Activated CD8-positive, alpha-beta T cell treated with anti-CD3 and anti-CD28 coated beads for 36 hours (primary cell): Measurements from ENCODE around the gene SBK2. TPM values are rescaled to one million over a fixed set of nuclear protein-coding genes. Genes with fewer than 3 reads are reported as not detected.

Source experiments
- ATAC-seq: fragments of 200-7000 bp; cut with Tn5 transposase; one replicate; pipeline ENCODE4 v1.10.0; 2021; ENCODE audit warnings: mild to moderate bottlenecking, moderate library complexity
- CTCF ChIA-PET: fragments of 350-600 bp; sonication (Branson Sonifier 250); formaldehyde crosslinking; loops from one replicate; lab custom pipeline; 2021; ENCODE audit warnings: antibody characterized with exemption; lab: Charles Lee
- POLR2A ChIA-PET: fragments of 350-600 bp; sonication (Branson Sonifier 250); formaldehyde crosslinking; loops from one replicate; lab custom pipeline; 2021; ENCODE audit warnings: antibody characterized with exemption; lab: Charles Lee
- DNase-seq: peaks from one replicate; pipeline ENCODE4 v3.0.0-alpha.2; 2020
- H3K27ac Mint-ChIP-seq: one replicate; pipeline ENCODE4 v1.8.0; 2021; ENCODE audit warnings: mild to moderate bottlenecking, mixed read lengths
- H3K27me3 Mint-ChIP-seq: one replicate; pipeline ENCODE4 v1.8.0; 2021; ENCODE audit warnings: mixed read lengths
- H3K36me3 Mint-ChIP-seq: one replicate; pipeline ENCODE4 v1.8.0; 2021; ENCODE audit warnings: low read depth, mixed read lengths
- H3K4me1 Mint-ChIP-seq: one replicate; pipeline ENCODE4 v1.8.0; 2021; ENCODE audit warnings: low read depth, mixed read lengths
- H3K4me3 Mint-ChIP-seq: one replicate; pipeline ENCODE4 v1.8.0; 2021; ENCODE audit warnings: mild to moderate bottlenecking, moderate library complexity, mixed read lengths
- H3K9me3 Mint-ChIP-seq: one replicate; pipeline ENCODE4 v1.8.0; 2021; ENCODE audit warnings: mixed read lengths
- CTCF ChIP-seq: fragments of 200-600 bp; IDR thresholded peaks from one replicate; pipeline ENCODE4 v1.8.0; 2022; ENCODE audit warnings: antibody characterized with exemption, mild to moderate bottlenecking
- intact Hi-C: fragments of 100-400 bp; cut with micrococcal nuclease; formaldehyde crosslinking; loops from one replicate; pipeline ENCODE4 v1.10.0; 2022
- total RNA-seq, 2 experiments: library from RNA; stranded (reverse); gene quantifications; one replicate each; pipeline ENCODE4 v1.2.3, GENCODE V29; 2021

The SBK2 gene
- total RNA-seq, 2 experiments from 2014 or later = not detected

- no peaks in the 10 kb centered on the region for H3K27me3 Mint-ChIP-seq
- DNase-seq = no peak
- no peak for ATAC-seq
- ChIA-PET CTCF (interaction anchor here (1.1 to 5.6 kb wide), 2 partner anchors 15 to 21 kb away, joined by 3 to 31 read pairs; no protein-coding TSS in a partner anchor), POLR2A (interaction anchor here (0.5 to 1.0 kb wide), 2 partner anchors 8 to 12 kb away, joined by 3 read pairs; no protein-coding TSS in a partner anchor)
- H3K27ac Mint-ChIP-seq = no peak overlapping the region
- peaks cover 36% of the 10 kb centered on the region for H3K4me1 Mint-ChIP-seq
- intact Hi-C loops = no loop called here
- H3K36me3 Mint-ChIP-seq = no peaks in the 10 kb centered on the region
- H3K9me3 Mint-ChIP-seq = no peaks in the 10 kb centered on the region
- no peak for TF ChIP-seq CTCF
- H3K4me3 Mint-ChIP-seq = no peak overlapping the region
These were observed 53.8 kb downstream of the SBK2 start for GRCh38 chr19:55482967-55483705.

GRCh38 chr19:55482156-55482961 lies 54.6 kb downstream of the SBK2 start:
- Mint-ChIP-seq H3K36me3 (no peaks in the 10 kb centered on the region), H3K4me1 (peaks cover 37% of the 10 kb centered on the region), H3K27ac (no peak overlapping the region), H3K27me3 (no peaks in the 10 kb centered on the region), H3K9me3 (no peaks in the 10 kb centered on the region), H3K4me3 (no peak overlapping the region)
- DNase-seq (no peak), ATAC-seq (no peak)
- CTCF ChIA-PET = no interaction called here
- no peak for TF ChIP-seq CTCF
- POLR2A ChIA-PET = interaction anchor here (0.5 to 1.0 kb wide), 2 partner anchors 9 to 12 kb away, joined by 3 read pairs; no protein-coding TSS in a partner anchor
- intact Hi-C loops = no loop called here

GRCh38 chr19:55481794-55482155 lies 55.2 kb downstream of the SBK2 start:
- Mint-ChIP-seq H3K36me3 (peaks cover 2% of the 10 kb centered on the region), H3K4me1 (peaks cover 34% of the 10 kb centered on the region), H3K4me3 (no peak overlapping the region), H3K9me3 (no peaks in the 10 kb centered on the region), H3K27ac (no peak overlapping the region), H3K27me3 (no peaks in the 10 kb centered on the region)
- POLR2A ChIA-PET = no interaction called here
- intact Hi-C loops = no loop called here
- CTCF ChIA-PET = no interaction called here
- no peak for TF ChIP-seq CTCF
- DNase-seq = no peak
- ATAC-seq = no peak

- TF ChIP-seq CTCF = no peak
- CTCF ChIA-PET = no interaction called here
- no peaks in the 10 kb centered on the region for H3K9me3 Mint-ChIP-seq
- H3K4me3 Mint-ChIP-seq = no peak overlapping the region
- DNase-seq (no peak), ATAC-seq (no peak)
- no peaks in the 10 kb centered on the region for H3K27me3 Mint-ChIP-seq
- POLR2A ChIA-PET = no interaction called here
- H3K36me3 Mint-ChIP-seq = peaks cover 2% of the 10 kb centered on the region
- H3K27ac Mint-ChIP-seq = no peak overlapping the region
- peaks cover 34% of the 10 kb centered on the region for H3K4me1 Mint-ChIP-seq
- intact Hi-C loops = no loop called here
These were observed 55.7 kb downstream of the SBK2 start for GRCh38 chr19:55481148-55481793.
